ENCODE results near the gene PRDM16.

DNA sequence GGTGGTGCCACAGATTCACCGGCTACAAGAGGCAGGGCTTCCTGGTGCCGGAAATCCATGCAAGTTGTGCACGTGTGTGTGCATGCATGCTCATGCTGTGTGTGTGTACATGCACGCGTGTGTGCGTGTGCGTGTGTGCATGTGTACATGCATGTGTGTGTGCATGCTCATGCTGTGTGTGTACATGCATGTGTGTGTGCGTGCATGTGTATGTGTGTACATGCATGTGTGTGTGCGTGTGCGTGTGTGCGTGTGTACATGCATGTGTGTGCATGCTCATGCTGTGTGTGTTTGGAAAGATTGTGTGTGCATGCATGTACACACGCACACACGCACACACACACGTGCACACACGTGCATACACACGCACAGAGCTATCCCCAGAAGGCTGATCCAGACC, 48.9 kb downstream of the PRDM16 start:
- TF ChIP-seq, protein P1, sequence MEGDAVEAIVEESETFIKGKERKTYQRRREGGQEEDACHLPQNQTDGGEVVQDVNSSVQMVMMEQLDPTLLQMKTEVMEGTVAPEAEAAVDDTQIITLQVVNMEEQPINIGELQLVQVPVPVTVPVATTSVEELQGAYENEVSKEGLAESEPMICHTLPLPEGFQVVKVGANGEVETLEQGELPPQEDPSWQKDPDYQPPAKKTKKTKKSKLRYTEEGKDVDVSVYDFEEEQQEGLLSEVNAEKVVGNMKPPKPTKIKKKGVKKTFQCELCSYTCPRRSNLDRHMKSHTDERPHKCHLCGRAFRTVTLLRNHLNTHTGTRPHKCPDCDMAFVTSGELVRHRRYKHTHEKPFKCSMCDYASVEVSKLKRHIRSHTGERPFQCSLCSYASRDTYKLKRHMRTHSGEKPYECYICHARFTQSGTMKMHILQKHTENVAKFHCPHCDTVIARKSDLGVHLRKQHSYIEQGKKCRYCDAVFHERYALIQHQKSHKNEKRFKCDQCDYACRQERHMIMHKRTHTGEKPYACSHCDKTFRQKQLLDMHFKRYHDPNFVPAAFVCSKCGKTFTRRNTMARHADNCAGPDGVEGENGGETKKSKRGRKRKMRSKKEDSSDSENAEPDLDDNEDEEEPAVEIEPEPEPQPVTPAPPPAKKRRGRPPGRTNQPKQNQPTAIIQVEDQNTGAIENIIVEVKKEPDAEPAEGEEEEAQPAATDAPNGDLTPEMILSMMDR (IDR thresholded peaks at IDR 0.05): no peak
- TF ChIP-seq POLR2A (IDR thresholded peaks at IDR 0.05): no peak
